Liver (tissue), 9 donors: Measurements from ENCODE around the gene HAND1. TPM values are rescaled to one million over a fixed set of nuclear protein-coding genes. Genes with fewer than 3 reads are reported as not detected.

Experiments
- DNase-seq: peaks from one replicate; pipeline ENCODE4 v3.0.0-alpha.2; 2017; ENCODE audit warnings: low spot score
- H3K27ac ChIP-seq, 2 donors: one replicate each; pipeline ENCODE4 v1.7.0; 2013; ENCODE audit warnings: inconsistent platforms in 2 of 2, low read length in 2 of 2, control low read depth in 1 of 2, low read depth in 1 of 2, mild to moderate bottlenecking in 1 of 2
- H3K27me3 ChIP-seq, 4 donors: one replicate each; pipeline versions ENCODE4 v1.6.1 to v1.7.0; 2013; ENCODE audit warnings: low read length in 3 of 4, inconsistent platforms in 1 of 4, mild to moderate bottlenecking in 1 of 4, moderate library complexity in 1 of 4; ENCODE audit not compliant: control insufficient read depth in 4 of 4, insufficient read depth in 4 of 4
- H3K36me3 ChIP-seq, 4 donors: one replicate each; pipeline versions ENCODE4 v1.6.1 to v1.7.0; 2013; ENCODE audit warnings: low read length in 3 of 4, mild to moderate bottlenecking in 3 of 4, low read depth in 1 of 4, moderate library complexity in 1 of 4; ENCODE audit not compliant: control insufficient read depth in 4 of 4, insufficient read depth in 3 of 4
- H3K4me1 ChIP-seq, 4 donors: one replicate each; pipeline versions ENCODE4 v1.6.1 to v1.7.0; 2013; ENCODE audit warnings: low read length in 3 of 4, mild to moderate bottlenecking in 3 of 4, moderate library complexity in 1 of 4; ENCODE audit not compliant: control insufficient read depth in 4 of 4, insufficient read depth in 4 of 4
- H3K4me3 ChIP-seq, 3 donors: one replicate each; pipeline versions ENCODE4 v1.6.1 to v1.7.0; 2013; ENCODE audit warnings: low read length in 3 of 3, control low read depth in 1 of 3, low read depth in 1 of 3, mild to moderate bottlenecking in 1 of 3
- H3K9ac ChIP-seq, 2 donors: one replicate each; pipeline ENCODE4 v1.7.0; 2013; ENCODE audit warnings: low read length in 2 of 2, mild to moderate bottlenecking in 2 of 2, moderate library complexity in 2 of 2, control low read depth in 1 of 2, low read depth in 1 of 2
- H3K9me3 ChIP-seq, 4 donors: one replicate each; pipeline versions ENCODE4 v1.6.1 to v1.7.0; 2013; ENCODE audit warnings: low read length in 3 of 4; ENCODE audit not compliant: control insufficient read depth in 4 of 4
- EGR1 ChIP-seq, 2 donors: IDR thresholded peaks; 2 replicates each; pipeline ENCODE4 v1.6.1; 2016 to 2018; ENCODE audit warnings: antibody characterized with exemption in 2 of 2, low read depth in 2 of 2
- FOXA1 ChIP-seq: IDR thresholded peaks from 2 replicates; pipeline ENCODE4 v1.6.1; 2016; ENCODE audit warnings: antibody characterized with exemption
- GABPA ChIP-seq, 2 donors: IDR thresholded peaks in 1 of 2; conservative IDR thresholded peaks in 1 of 2; 2 replicates each; pipeline ENCODE4 v1.6.1; 2016; ENCODE audit warnings: antibody characterized with exemption in 2 of 2, mild to moderate bottlenecking in 1 of 2, moderate library complexity in 1 of 2
- HNF4A ChIP-seq, 2 donors: conservative IDR thresholded peaks; 2 replicates each; pipeline ENCODE4 v1.6.1; 2016; ENCODE audit warnings: antibody characterized with exemption in 2 of 2, mild to moderate bottlenecking in 2 of 2
- HNF4G ChIP-seq: IDR thresholded peaks from 2 replicates; pipeline ENCODE4 v1.6.1; 2016; ENCODE audit warnings: antibody characterized with exemption
- JUND ChIP-seq, 2 donors: IDR thresholded peaks; 2 replicates each; pipeline ENCODE4 v1.6.1; 2016; ENCODE audit warnings: antibody characterized with exemption in 2 of 2
- NR2F2 ChIP-seq: IDR thresholded peaks from 2 replicates; pipeline ENCODE4 v1.6.1; 2016; ENCODE audit warnings: antibody characterized with exemption
- RAD21 ChIP-seq, 2 donors: IDR thresholded peaks; 2 replicates each; pipeline ENCODE4 v1.6.1; 2016; ENCODE audit warnings: antibody characterized with exemption in 2 of 2, mild to moderate bottlenecking in 2 of 2
- RXRA ChIP-seq, 2 donors: IDR thresholded peaks; 2 replicates each; pipeline ENCODE4 v1.6.1; 2017 to 2018; ENCODE audit warnings: antibody characterized with exemption in 2 of 2, mild to moderate bottlenecking in 1 of 2
- SP1 ChIP-seq: IDR thresholded peaks from 2 replicates; pipeline ENCODE4 v1.6.1; 2018; ENCODE audit warnings: antibody characterized with exemption, mild to moderate bottlenecking
- TAF1 ChIP-seq: conservative IDR thresholded peaks from 2 replicates; pipeline ENCODE4 v1.6.1; 2016; ENCODE audit warnings: antibody characterized with exemption, mild to moderate bottlenecking
- YY1 ChIP-seq: IDR thresholded peaks from 2 replicates; pipeline ENCODE4 v1.6.1; 2016; ENCODE audit warnings: antibody characterized with exemption, mild to moderate bottlenecking
- WGBS: extraction: QIAGEN DNeasy Blood & Tissue Kit; methylation state at CpG from one replicate; pipeline ENCODE4 v1.1.7; 2013; 5-methylcytosine and 5-hydroxymethylcytosine counted together
- polyA plus RNA-seq, 2 donors: library from polyadenylated mRNA; stranded (reverse) in 1 of 2; unstranded in 1 of 2; fragments of 200-250 nt in 1 of 2; fragments of >200 nt in 1 of 2; fragmentation: Nextera tagmentation in 1 of 2; extraction: Ambion mirVana in 1 of 2; gene quantifications; one replicate each; pipeline versions ENCODE4 v1.2.1 to v1.2.3, GENCODE V29; 2013 to 2015
- total RNA-seq, 2 donors: library from RNA; depleted of rRNA; stranded (reverse); fragments of >200 nt; gene quantifications; one replicate each; pipeline ENCODE4 v1.2.3, GENCODE V29; 2014
- TF ChIP-seq, protein P1 (sequence below): IDR thresholded peaks from 2 replicates; pipeline ENCODE4 v1.6.1; 2016; ENCODE audit warnings: antibody characterized with exemption
- TF ChIP-seq, protein P2 (sequence below): IDR thresholded peaks from 2 replicates; pipeline ENCODE4 v1.6.1; 2016; ENCODE audit warnings: antibody characterized with exemption, mild to moderate bottlenecking
- TF ChIP-seq, protein P3 (sequence below): fragments of 150-350 bp; IDR thresholded peaks from 2 replicates; pipeline ENCODE4 v1.5.1; 2017; ENCODE audit warnings: improper control_type of control experiment, low read depth, low read length; ENCODE audit not compliant: missing input control
- TF ChIP-seq, protein P4 (sequence below): IDR thresholded peaks from 2 replicates; pipeline ENCODE4 v1.6.1; 2016; ENCODE audit warnings: antibody characterized with exemption
- donor health status: healthy.
- donor health status: healthy.
- donor health status: healthy.
- donor health status: healthy.
- donor health status: healthy.

The HAND1 gene
- total and polyA plus RNA-seq, 4 donors, result not detected

DNA sequence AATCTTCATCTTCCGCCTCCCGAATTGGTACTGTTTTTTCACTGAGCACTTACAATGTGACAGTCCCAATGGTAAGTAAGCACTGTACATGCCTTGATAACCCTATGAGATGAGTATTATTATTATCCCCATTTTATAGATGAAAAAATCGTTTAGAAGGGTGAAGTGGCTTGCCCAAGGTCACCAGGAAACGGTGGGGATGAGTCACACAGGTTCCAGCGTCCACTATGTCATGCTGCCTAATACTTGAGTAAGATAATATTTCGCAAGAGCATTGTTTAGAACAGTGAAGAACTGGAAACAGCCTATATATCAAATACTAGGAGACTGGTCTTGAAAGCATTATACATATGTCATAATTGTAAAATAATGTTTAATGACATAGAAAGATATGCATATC is 12.9 kb downstream of the HAND1 start:
- H3K4me3 ChIP-seq, result no peak overlapping the region
- DNase-seq, result no peak
- no peaks in the 10 kb centered on the region for H3K4me1 ChIP-seq
- H3K27me3 ChIP-seq, result no peaks in the 10 kb centered on the region
- no peak for TF ChIP-seq YY1
- TF ChIP-seq TAF1, result no peak
- TF ChIP-seq HNF4G, result no peak
- TF ChIP-seq, protein P1, sequence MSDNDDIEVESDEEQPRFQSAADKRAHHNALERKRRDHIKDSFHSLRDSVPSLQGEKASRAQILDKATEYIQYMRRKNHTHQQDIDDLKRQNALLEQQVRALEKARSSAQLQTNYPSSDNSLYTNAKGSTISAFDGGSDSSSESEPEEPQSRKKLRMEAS, result no peak
- TF ChIP-seq JUND (IDR thresholded peaks at IDR 0.05), result peak in 1 of 2 donors; percentile 17
- TF ChIP-seq, protein P2, sequence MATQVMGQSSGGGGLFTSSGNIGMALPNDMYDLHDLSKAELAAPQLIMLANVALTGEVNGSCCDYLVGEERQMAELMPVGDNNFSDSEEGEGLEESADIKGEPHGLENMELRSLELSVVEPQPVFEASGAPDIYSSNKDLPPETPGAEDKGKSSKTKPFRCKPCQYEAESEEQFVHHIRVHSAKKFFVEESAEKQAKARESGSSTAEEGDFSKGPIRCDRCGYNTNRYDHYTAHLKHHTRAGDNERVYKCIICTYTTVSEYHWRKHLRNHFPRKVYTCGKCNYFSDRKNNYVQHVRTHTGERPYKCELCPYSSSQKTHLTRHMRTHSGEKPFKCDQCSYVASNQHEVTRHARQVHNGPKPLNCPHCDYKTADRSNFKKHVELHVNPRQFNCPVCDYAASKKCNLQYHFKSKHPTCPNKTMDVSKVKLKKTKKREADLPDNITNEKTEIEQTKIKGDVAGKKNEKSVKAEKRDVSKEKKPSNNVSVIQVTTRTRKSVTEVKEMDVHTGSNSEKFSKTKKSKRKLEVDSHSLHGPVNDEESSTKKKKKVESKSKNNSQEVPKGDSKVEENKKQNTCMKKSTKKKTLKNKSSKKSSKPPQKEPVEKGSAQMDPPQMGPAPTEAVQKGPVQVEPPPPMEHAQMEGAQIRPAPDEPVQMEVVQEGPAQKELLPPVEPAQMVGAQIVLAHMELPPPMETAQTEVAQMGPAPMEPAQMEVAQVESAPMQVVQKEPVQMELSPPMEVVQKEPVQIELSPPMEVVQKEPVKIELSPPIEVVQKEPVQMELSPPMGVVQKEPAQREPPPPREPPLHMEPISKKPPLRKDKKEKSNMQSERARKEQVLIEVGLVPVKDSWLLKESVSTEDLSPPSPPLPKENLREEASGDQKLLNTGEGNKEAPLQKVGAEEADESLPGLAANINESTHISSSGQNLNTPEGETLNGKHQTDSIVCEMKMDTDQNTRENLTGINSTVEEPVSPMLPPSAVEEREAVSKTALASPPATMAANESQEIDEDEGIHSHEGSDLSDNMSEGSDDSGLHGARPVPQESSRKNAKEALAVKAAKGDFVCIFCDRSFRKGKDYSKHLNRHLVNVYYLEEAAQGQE, result no peak
- TF ChIP-seq, protein P3, sequence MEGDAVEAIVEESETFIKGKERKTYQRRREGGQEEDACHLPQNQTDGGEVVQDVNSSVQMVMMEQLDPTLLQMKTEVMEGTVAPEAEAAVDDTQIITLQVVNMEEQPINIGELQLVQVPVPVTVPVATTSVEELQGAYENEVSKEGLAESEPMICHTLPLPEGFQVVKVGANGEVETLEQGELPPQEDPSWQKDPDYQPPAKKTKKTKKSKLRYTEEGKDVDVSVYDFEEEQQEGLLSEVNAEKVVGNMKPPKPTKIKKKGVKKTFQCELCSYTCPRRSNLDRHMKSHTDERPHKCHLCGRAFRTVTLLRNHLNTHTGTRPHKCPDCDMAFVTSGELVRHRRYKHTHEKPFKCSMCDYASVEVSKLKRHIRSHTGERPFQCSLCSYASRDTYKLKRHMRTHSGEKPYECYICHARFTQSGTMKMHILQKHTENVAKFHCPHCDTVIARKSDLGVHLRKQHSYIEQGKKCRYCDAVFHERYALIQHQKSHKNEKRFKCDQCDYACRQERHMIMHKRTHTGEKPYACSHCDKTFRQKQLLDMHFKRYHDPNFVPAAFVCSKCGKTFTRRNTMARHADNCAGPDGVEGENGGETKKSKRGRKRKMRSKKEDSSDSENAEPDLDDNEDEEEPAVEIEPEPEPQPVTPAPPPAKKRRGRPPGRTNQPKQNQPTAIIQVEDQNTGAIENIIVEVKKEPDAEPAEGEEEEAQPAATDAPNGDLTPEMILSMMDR, result no peak
- no peaks in the 10 kb centered on the region for H3K9me3 ChIP-seq
- WGBS, result 64% methylated on average over 6 of the region's 6 CpGs
- H3K27ac ChIP-seq, result no peak overlapping the region
- H3K9ac ChIP-seq, result no peak overlapping the region
- no peaks in the 10 kb centered on the region for H3K36me3 ChIP-seq

DNA sequence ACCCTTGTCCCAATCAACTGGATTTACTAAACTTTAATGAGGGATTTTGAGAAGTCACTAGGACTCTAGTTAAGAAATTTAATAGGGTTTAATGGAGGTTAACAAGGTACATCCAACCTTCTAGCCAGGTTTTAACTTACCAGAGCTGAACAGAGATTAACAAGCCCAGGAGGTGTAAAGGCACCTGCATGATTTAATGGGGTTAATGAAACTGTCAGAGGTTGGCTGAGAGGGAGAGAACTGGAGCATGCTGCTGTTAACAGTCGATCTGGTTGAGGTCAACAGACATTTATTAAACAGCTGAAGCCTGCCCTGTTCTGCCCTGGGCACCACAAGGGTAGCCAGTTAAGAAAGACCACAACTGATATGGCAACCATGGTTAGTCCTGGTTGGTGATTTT is 13.6 kb downstream of the HAND1 start:
- Histone ChIP-seq H3K36me3 (no peaks in the 10 kb centered on the region), H3K4me3 (no peak overlapping the region), H3K27ac (no peak overlapping the region), H3K9ac (no peak overlapping the region), H3K4me1 (no peaks in the 10 kb centered on the region), H3K27me3 (no peaks in the 10 kb centered on the region), H3K9me3 (no peaks in the 10 kb centered on the region)
- no peak for TF ChIP-seq JUND (IDR thresholded peaks at IDR 0.05)
- TF ChIP-seq SP1, result no peak
- TF ChIP-seq GABPA (IDR thresholded peaks at IDR 0.05 in 1 of 2, conservative IDR thresholded peaks at IDR 0.05 in 1 of 2), result no peak
- no peak for TF ChIP-seq TAF1
- TF ChIP-seq, protein P2, result no peak
- TF ChIP-seq RXRA (IDR thresholded peaks at IDR 0.05), result no peak
- TF ChIP-seq HNF4A (conservative IDR thresholded peaks at IDR 0.05), result no peak
- TF ChIP-seq, protein P3, result no peak
- TF ChIP-seq NR2F2, result no peak
- no peak for TF ChIP-seq FOXA1
- TF ChIP-seq EGR1 (IDR thresholded peaks at IDR 0.05; ENCODE audit: low read depth in 2 of 2), result no peak
- TF ChIP-seq, protein P4, sequence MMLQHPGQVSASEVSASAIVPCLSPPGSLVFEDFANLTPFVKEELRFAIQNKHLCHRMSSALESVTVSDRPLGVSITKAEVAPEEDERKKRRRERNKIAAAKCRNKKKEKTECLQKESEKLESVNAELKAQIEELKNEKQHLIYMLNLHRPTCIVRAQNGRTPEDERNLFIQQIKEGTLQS, result no peak
- no peak for TF ChIP-seq RAD21 (IDR thresholded peaks at IDR 0.05)
- WGBS, result 59% methylated on average over 1 of the region's 1 CpG
- DNase-seq, result no peak
